Measurements from ENCODE around the gene SMIM10L2A.
"Not testable (repeated sequence)": the region's sequence is repeated elsewhere in the genome, so short reads cannot be mapped to it uniquely, and the experiment has no call there.

Gene SMIM10L2A

DNA sequence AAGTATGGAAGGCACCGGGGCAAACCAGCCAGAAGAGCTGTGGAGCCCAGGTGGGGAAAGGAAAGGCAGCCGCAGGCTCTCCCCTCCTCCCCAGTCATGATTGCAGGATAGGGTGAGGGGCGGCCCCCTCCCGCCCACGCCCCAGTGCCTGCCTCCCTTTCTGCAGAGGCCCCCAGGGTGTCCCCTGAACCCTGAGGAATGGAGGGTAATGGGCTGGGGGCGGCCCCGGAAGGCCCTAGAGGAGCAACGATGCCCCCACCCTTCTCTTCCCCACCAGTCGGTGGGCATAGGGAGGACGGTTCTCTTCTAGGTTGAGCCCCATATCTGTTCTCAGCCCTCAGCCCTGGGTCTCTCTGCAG is 1.0 kb downstream of the SMIM10L2A start:
- not testable (repeated sequence) for DNase-seq (ENCODE audit: low read depth in 2 of 2)

DNA sequence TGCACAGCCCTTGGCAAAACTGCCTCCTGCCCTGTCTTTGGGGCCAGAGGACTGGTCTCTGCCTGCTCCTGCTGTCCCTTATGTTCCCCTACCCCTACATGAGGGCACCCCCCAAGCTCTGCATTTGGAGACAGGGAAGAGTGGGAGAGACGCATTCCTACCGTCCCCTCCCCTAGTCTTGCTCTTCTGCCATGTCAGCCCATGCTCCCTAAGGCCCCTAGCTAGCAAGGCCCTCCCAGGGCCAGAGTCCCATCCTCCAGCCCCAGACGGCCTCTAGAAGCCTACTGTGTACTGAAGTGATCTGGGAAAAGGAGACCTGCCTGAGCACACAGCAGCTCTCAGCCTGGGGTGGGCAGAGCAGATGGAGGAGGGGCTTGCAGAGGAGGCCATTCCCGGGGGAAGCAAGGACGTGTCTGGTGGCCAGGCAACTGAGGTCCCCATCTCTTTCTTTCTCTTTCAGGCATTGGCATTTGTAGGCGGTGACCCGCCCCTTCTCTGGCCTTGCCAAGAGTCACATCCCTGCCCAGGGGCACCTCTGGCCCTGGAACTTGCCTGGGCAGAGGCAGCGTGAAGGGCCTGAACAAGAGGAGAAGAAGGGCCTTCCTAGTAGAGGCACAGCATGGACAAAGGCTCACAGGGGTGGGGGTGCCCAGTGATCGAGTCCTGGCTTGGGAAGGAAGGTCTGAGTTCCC is 1.6 kb downstream of the SMIM10L2A start:
- not testable (repeated sequence) for DNase-seq (ENCODE audit: low read depth in 2 of 2)

DNA sequence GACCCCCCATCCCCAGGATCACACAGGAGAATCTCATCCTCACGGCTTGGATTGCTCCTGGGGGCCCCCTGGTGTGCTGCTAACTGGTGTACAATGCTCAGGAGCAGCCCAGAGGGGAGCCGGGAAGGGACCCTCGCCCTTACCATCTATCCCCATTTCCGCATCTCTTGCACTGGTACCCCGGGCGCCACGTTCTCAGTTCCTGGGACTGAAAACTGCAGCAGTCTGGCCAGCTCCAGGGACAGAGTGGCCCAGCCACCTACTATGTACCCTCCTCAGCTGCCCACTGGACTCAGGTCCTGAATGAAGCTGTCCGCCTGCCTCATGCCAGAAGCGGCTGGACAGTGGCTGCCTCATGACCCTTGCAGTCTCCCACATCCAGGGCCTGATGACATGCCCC is 2.7 kb downstream of the SMIM10L2A start:
- DNase-seq (ENCODE audit: low read depth in 2 of 2), result no peak

DNA sequence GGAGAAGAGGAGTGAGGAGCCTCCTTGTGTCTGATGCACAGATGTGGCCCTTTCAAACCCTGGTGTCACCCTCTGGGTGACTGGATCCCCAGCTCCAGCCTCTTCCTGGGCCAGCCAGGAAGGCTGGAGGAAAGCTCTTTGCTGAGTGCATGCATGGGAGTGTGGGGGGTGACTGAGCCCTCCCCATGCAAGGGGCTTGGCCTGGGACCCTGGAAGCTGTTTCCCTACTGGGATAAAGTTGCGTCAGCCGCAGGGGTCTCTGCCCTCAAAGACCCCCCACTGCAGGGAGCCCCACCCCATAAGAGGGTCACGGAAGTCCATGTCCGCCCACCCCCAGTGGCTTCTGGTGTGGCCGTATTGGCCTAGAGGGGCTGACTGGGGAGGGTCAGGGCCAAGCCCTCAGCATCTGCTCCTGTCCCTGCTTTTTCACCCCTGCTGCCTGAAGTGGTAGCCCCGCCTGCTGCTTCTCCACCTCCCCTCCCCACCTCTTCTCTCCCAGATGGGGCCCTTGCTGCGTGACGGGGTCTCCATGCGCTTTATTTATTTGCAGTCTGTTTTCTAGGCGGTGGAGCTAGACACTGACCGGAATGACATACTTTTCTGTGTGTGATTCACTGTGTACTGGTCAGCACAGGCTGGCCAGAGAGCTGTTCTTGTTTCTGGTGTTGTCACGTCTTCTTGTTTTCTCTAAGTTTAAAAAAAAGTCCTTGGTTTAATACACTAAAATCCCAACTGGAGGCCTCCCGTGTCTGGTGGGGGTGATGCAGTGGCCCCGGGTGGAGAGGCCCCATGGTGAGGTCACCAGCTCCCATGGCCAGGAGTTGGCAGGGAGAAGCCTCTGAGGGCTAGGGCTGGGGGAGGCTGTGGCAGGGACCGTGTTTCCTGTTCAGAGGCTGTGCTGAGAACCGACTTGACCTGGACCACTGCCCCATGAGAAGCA is 3.6 kb downstream of the SMIM10L2A start:
- no peak for DNase-seq (ENCODE audit: low read depth in 2 of 2)

DNA sequence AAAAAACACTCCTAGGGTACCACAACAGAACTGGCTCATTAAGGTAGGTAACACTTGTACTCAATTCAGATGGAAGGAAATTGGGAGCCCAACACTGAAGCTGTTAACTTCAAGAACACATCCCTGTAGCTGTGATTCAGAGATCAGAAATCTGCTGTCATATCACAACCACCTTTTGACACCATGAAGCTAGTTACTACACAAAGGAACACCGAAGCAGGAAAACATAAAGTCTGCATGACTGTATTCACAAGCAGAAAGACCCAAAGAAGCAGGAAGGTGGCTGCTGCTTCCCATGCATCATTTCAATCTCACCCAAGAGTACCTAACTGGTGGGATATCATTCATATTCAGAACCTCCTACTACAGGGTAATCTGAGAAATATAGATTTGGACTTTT is 7.7 kb downstream of the SMIM10L2A start:
- DNase-seq (ENCODE audit: low read depth in 2 of 2), result no peak

DNA sequence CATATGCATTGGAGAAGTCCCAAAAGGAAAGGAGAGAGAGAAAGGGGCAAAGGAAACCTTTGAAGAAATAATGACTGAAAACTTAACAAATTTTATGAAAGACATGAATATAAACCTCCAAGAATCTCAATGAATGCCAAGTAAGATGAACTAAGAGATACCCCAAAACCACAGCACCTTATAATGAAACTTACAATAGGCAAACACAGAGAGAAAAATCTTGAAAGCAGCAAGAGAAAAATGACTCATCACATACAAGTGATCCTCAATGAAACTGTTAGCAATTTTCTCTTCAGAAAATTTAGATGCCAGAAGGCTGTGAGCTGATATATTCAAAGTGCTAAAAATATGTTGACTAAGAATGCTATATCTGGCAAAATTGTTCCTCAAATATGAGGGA is 10.1 kb downstream of the SMIM10L2A start:
- no peak for DNase-seq (ENCODE audit: low read depth in 2 of 2)

DNA sequence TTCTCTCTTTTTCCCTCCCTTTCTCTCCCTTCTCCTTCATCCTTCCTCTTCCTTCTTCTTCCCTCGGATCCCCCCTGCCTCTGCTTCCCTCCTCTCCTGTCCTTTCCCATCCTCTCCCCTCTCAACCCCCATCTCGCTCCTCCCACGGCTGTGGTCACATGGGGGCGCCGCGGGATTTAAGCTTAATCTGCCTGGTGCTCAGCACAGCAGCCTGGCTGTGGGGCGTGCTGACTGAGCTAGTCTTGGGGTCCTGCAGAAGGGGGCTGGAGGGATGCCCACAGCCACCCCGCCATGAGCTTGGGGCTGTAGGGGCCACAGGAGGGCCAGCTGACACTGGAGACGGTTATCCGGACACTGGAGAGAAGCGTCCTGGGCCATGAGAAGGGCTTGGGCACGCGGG is 10.7 kb downstream of the SMIM10L2A start:
- no peak for DNase-seq (ENCODE audit: low read depth in 2 of 2)

DNA sequence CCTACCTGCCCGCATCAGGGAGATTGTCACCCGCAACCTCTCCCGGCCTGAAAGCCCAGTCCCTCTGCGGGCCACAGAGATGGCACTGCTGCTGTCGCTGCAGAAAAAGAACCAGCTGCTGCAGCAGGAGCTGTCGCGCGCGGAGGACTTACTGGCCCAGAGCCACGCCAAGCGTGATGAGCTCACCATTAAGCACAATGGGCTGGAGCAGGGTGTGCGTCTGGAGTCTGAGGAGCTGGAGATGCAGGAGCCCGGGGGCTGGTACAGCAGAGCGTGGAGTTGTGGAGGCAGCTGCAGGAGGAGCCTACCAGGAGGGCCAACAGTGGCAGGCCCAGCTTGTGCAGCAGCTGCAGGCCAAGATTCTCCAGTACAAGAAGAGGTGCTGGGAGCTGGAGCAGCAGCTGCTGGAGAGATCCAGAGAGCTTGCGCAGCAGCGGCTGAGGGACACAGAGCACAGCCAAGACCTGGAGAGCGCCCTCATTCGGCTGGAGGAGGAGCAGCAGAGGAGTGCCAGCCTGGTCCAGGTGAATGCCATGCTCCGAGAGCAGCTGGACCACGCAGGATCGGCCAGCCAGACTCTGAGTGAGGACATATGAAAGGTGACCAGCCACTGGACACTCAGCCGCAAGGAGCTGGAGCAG is 11.3 kb downstream of the SMIM10L2A start:
- no peak for DNase-seq (ENCODE audit: low read depth in 2 of 2)

DNA sequence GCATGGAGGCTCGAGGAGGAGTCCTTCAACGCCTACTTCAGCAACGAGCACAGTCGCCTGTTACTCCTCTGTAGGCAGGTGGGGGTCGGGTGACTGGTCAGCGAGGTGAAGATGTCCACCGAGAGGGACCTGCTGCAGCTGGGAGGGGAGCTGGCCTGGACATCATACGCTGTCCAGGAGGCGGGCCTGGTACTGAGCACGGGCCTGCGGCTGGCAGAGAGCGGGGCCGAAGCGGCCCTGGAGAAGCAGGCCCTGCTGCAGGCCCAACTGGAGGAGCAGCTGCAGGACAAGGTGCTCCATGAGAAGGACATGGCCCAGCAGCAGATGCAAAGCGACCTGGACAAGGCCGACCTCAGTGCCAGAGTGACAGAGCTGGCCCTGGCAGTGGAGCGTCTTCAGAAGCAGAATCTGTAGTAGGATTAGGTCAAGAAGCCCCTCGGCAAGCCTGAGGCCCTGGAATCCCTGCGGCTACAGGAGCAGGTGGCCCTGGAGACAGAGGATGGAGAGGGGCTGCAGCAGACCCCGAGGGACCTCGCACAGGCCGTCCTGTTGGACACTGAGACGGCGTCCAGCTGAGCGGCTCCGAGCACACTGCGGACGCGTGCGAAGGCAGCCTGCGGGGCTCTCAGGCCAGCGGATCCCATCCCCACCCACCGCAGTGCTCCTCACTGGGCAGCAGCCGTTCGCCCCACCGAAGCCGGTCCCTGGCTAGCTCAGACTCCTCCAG is 11.9 kb downstream of the SMIM10L2A start:
- no peak for DNase-seq (ENCODE audit: low read depth in 2 of 2)

DNA sequence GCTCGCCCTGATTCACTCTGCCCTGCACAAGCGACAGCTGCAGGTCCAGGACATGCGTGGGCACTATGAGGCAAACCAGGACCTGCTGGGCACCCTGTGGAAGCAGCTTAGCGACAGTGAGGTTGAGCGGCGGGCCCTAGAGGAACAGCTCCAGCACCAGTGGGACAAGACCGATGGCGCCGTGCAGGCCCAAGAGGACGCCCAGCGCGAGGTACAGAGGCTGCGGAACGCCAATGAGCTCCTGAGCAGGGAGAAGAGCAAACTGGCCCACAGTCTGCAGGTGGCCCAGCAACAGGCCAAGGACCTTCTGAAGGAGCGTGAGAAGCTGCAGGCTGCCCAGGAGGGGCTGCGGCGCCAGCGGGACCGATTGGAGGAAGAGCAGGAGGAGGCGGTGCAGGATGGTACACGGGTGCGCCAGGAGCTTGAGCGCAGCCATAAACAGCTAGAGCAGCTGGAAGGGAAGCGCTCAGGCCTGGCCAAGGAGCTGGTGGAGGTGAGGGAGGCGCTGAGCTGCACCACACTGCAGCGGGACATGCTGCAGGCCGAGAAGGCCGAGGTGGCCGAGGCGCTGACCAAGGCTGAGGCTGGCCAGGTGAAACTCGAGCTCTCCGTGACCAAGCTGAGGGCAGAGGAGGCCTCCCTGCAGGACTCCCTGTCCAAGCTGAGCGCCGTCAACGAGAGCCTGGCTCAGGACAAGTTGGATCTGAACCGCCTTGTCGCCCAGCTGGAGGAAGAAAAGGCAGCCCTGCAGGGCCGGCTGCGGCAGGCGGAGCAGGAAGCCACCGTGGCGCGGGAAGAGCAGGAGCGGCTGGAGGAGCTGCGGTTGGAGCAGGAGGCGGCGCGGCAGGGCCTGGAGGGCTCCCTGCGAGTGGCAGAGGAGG is 12.8 kb downstream of the SMIM10L2A start:
- no peak for DNase-seq (ENCODE audit: low read depth in 2 of 2)

DNA sequence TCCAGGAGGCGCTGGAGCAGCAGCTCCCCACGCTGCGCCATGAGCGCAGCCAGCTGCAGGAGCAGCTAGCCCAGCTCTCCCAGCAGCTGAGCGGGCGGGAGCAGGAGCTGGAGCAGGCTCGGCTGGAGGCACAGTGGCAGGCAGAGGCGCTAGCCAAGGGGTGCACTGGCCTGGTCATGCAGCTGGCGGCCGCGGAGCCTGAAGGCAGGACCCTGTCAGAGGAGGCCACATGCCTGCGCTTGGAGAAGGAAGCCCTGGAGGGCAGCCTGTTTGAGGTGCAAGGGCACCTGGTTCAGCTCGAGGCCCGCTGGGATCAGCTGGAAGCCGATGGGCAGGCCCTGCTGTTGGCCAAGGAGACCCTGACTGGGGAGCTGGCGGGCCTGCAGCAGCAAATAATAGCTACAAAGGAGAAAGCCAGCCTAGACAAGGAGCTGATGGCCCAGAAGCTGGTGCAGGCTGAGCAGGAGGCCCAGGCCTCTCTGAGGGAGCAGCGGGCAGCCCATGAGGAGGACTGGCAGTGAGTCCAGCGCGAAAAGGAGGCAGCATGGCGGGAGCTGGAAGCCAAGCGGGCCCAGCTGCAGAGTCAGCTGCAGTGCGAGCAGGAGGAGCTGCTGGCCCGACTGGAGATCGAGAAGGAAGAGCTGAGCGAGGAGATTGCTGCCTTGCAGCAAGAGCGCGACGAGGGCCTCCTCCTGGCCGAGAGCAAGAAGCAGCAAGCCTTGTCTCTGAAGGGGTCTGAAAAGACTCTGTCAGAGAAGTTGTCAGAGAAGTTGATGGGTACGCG is 13.6 kb downstream of the SMIM10L2A start:
- no peak for DNase-seq (ENCODE audit: low read depth in 2 of 2)

DNA sequence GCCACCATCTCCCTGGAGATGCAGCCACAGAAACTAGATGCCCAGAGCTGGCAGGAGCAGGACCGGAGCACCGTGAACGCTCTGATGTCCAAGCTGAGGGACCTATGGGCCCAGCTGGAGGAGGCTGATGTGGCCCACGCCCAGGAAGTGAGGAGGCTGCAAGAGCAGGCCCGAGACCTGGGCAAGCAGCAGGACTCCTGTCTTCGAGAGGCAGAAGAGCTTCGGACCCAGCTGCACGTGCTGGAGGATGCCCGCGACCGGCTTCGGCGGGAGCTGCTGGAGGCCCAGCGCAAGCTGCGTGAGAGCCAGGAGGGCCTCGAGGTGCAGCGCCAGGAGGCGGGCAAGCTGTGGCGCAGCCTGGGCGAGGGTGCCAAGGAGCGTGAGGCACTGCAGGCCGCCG is 14.2 kb downstream of the SMIM10L2A start:
- no peak for DNase-seq (ENCODE audit: low read depth in 2 of 2)

DNA sequence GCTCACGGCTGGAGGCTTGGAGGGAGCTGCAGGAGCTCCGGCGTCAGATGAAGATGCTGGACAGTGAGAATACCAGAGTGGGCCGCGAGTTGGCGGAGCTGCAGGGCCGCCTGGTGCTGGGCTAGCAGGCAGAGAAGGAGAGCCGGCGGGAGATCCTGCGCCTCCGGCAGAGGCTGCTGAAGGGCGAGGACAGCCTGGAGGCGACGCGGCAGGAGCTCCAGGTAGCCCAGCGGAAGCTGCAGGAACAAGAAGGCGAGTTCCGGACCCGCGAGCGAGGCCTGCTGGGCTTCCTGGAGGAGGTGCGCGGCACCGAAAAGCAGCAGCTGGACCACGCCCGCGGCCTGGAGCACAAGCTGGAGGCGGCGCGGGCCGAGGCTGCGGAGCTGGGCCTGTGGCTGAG is 14.7 kb downstream of the SMIM10L2A start:
- DNase-seq (ENCODE audit: low read depth in 2 of 2), result no peak

DNA sequence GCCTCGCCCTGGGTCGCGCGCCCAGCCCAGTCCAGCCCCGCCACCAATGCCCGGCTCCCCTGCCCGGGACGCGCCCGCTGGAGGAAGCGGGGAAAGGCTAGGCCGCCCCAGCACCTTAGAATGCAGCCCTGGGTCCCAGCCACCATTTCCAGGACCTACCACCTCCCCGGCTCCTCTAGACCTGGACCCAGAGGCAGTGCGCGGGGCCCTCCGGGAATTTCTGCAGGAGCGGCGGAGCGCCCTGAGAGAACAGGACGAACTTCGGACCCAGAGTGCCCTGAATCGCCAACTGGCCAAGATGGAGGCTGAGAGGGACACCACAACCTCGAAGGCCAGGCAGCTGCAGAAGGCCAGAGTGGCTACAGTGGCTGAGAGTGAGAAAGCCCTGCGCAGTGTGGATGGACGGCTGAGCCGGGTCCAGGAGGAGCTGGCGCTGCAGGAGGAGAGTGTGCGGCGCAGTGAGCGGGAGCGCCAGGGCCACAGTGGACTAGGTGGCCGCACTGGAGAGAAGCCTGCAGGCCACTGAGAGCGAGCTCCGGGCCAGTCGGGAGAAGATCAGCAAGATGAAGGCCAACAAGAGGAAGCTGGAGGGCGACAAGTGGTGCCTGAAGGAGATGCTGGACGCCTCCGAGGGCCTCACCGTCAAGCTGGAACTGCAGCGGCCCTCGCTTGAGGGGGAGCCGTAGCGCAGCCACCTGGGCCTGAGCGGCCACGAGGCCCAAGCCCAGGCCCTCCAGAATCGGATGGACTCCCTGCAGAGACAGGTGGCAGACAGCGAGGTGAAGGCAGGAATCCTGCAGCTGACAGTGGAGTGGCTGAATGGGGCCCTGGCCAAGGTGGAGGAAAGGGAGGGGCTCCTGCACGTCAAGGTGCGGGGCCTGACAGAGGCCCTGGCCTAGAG is 15.5 kb downstream of the SMIM10L2A start:
- DNase-seq (ENCODE audit: low read depth in 2 of 2), result no peak

DNA sequence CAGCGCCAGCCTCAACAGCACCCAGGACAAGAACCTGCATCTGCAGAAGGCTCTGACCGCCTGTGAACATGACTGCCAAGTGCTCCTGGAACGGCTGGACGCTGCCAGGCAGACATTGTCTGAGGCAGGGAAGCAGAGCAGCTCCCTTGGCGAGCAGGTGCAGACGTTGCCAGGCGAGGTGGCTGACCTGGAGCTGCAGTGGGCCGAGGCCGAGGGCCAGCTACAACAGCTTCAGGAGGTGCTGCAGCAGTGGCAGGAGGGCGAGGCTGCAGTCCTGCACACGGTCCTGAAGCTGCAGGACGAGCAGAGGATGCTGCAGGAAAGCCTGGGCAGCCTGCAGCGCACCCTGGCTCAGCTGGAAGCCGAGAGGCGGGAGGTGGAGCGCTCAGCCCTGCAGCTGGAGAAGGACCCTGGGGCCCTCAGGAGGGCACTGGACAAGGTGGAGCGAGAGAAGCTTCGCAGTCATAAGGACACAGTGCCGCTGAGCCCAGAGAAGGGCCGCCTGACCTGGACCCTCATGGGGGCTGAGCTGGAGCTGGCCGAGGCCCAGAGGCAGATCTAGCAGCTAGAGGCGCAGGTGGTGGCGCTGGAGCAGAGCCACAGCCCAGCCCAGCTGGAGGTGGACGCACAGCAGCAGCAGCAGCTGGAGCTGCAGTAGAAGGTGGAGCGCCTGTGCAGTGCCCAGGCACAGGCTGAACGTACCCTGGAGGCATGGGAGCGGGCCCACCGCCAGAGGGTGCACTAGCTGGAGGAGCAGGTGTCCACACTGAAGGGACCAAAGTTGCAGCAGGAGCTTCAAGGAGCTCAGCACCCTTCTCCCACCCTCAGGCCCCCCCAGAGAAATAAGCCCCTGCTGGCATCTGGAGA is 16.4 kb downstream of the SMIM10L2A start:
- DNase-seq (ENCODE audit: low read depth in 2 of 2), result no peak

DNA sequence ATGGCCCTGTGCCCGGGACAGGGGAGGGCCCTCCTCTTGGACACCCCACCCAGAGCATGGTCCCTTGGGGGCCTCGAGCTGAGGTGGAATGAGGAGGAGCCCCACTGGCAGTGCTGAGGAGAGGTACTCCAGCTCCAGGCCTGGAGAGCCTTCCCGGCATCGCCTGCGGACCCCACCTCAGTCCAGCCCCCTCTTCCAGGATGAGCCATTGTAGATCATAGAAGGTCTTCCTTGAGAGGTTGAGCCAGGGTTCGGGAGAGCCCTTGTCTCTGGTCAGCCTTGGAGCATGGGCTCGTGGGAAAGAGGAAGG is 16.9 kb downstream of the SMIM10L2A start:
- no peak for DNase-seq (ENCODE audit: low read depth in 2 of 2)

DNA sequence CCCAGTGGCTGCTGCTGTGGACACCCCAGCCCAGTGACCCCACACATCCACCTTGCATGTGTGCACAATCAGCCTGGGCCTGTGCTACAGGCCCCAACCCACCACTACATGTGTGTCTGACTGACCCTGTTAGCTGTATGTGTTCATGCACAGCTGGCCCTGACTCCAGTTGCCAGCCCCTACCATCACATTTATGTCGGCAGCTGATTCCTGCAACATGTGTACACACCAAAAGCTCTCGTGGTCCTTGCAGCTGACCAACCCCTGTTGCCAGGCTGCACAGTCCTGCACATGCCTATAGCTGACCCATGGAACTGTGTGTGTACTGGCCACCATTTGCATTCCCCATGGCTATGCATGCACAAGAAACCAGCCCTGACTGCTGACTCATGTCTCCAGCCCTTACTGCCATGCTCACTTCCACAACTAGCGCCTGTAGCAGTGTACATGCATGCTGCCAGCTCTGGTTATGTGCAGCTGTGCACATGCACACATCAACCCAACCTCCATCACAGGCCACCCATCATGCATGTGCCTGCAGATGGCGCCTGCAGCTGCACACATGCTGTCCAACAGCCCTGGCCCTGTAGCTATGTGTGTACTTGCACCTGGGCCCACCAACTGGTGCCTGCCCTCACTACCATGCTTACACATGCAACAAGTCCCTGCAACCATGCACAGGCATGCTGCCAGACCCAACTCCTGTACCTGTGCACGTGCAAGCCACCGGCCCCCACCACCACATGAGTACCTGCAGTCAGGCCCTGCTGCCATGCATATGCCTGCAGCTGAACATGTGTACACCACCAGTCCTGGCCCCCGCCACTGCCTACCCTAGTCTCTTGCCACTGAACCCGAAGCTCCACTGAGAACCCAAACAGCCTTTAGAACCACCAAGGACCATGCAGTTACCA is 28.1 kb downstream of the SMIM10L2A start:
- DNase-seq (ENCODE audit: low read depth in 2 of 2), result no peak
